Chondrocyte (in vitro differentiated cells): ENCODE results near the gene NUP62. TPM values are rescaled to one million over a fixed set of nuclear protein-coding genes. Genes with fewer than 3 reads are reported as not detected.
A peak's percentile ranks its signal among the peaks of the same experiment; 100 is the strongest.

Experiments used
- DNase-seq: peaks from one replicate; pipeline ENCODE4 v3.0.0; 2021; ENCODE audit warnings: mixed read lengths, low spot score
- H3K27ac Mint-ChIP-seq: one replicate; pipeline ENCODE4 v1.8.0; 2021; ENCODE audit warnings: mild to moderate bottlenecking, moderate library complexity, mixed read lengths; ENCODE audit not compliant: unreplicated experiment
- H3K27me3 Mint-ChIP-seq: 2 replicates; pipeline ENCODE4 v1.8.0; 2021; ENCODE audit warnings: low read depth, mixed read lengths
- H3K36me3 Mint-ChIP-seq: 2 replicates; pipeline ENCODE4 v1.8.0; 2021; ENCODE audit warnings: low read depth, mixed read lengths
- H3K4me1 Mint-ChIP-seq: 2 replicates; pipeline ENCODE4 v1.8.0; 2021; ENCODE audit warnings: low read depth, mild to moderate bottlenecking, mixed read lengths
- H3K4me3 Mint-ChIP-seq: one replicate; pipeline ENCODE4 v1.8.0; 2021; ENCODE audit warnings: mild to moderate bottlenecking, moderate library complexity, mixed read lengths; ENCODE audit not compliant: unreplicated experiment
- H3K9me3 Mint-ChIP-seq: 2 replicates; pipeline ENCODE4 v1.8.0; 2021; ENCODE audit warnings: low read depth, mixed read lengths
- CTCF ChIP-seq: fragments of 200-600 bp; sonication (generic); IDR thresholded peaks from 2 replicates; pipeline ENCODE4 v1.5.0; 2021; ENCODE audit warnings: antibody characterized with exemption, mild to moderate bottlenecking, moderate library complexity
- total RNA-seq: library from RNA; stranded (reverse); gene quantifications from 3 replicates; pipeline ENCODE4 v1.2.1, GENCODE V29; 2021

NUP62 gene
- total RNA-seq, 1 donor from 2014 or later = 44.7 TPM

- Mint-ChIP-seq H3K27ac (no peak overlapping the region), H3K36me3 (no peaks in the 10 kb centered on the region), H3K27me3 (peaks cover 24% of the 10 kb centered on the region), H3K4me3 (no peak overlapping the region), H3K4me1 (peaks cover 5% of the 10 kb centered on the region), H3K9me3 (no peaks in the 10 kb centered on the region)
- peak; percentile 13 for TF ChIP-seq CTCF
- peak; percentile 64 for DNase-seq
Measured at GRCh38 chr19:49939721-49940481, 10.6 kb upstream of the NUP62 start.

GRCh38 chr19:49938662-49939061 is 9.4 kb upstream of the NUP62 start:
- peak; percentile 55 for DNase-seq
- Mint-ChIP-seq H3K4me1 (peaks cover 5% of the 10 kb centered on the region), H3K27me3 (peaks cover 24% of the 10 kb centered on the region), H3K27ac (no peak overlapping the region), H3K4me3 (no peak overlapping the region), H3K36me3 (no peaks in the 10 kb centered on the region), H3K9me3 (no peaks in the 10 kb centered on the region)
- no peak for TF ChIP-seq CTCF

- TF ChIP-seq CTCF = peak; percentile 97
- peak overlapping the region; percentile 38 for H3K4me3 Mint-ChIP-seq
- H3K36me3 Mint-ChIP-seq = peaks cover 3% of the 10 kb centered on the region
Measured at GRCh38 chr19:49937750-49938381, 8.6 kb upstream of the NUP62 start.

GRCh38 chr19:49936549-49936948 is 7.2 kb upstream of the NUP62 start:
- peaks cover 8% of the 10 kb centered on the region for H3K27me3 Mint-ChIP-seq
- H3K27ac Mint-ChIP-seq = no peak overlapping the region
- TF ChIP-seq CTCF = no peak
- H3K36me3 Mint-ChIP-seq = peaks cover 8% of the 10 kb centered on the region
- H3K9me3 Mint-ChIP-seq = no peaks in the 10 kb centered on the region
- no peak overlapping the region for H3K4me3 Mint-ChIP-seq
- DNase-seq = peak; percentile 7
- peaks cover 12% of the 10 kb centered on the region for H3K4me1 Mint-ChIP-seq

More at GRCh38 chr19:49937750-49938381, 8.6 kb upstream of the NUP62 start:
- no peaks in the 10 kb centered on the region for H3K9me3 Mint-ChIP-seq
- peaks cover 7% of the 10 kb centered on the region for H3K4me1 Mint-ChIP-seq
- peak; percentile 82 for DNase-seq
- H3K27ac Mint-ChIP-seq = no peak overlapping the region
- peaks cover 16% of the 10 kb centered on the region for H3K27me3 Mint-ChIP-seq

- Mint-ChIP-seq H3K36me3 (peaks cover 12% of the 10 kb centered on the region), H3K27me3 (no peaks in the 10 kb centered on the region), H3K4me1 (peaks cover 23% of the 10 kb centered on the region), H3K4me3 (no peak overlapping the region), H3K27ac (no peak overlapping the region), H3K9me3 (no peaks in the 10 kb centered on the region)
- no peak for DNase-seq
- no peak for TF ChIP-seq CTCF
Measured at GRCh38 chr19:49933643-49934042, 4.3 kb upstream of the NUP62 start.
